IPS-18a (cell line): ENCODE results near the gene DDX39A.
A peak's percentile ranks its signal among the peaks of the same experiment; 100 is the strongest.

ENCODE experiments used
- H3K27ac ChIP-seq: one replicate; pipeline ENCODE4 v1.5.1; 2013; ENCODE audit warnings: low read length
- H3K27me3 ChIP-seq: one replicate; pipeline ENCODE4 v1.6.1; 2013; ENCODE audit warnings: mild to moderate bottlenecking, low read length; ENCODE audit not compliant: control insufficient read depth, insufficient read depth
- H3K36me3 ChIP-seq: one replicate; pipeline ENCODE4 v1.6.1; 2013; ENCODE audit warnings: low read depth, low read length; ENCODE audit not compliant: control insufficient read depth
- H3K4me1 ChIP-seq: one replicate; pipeline ENCODE4 v1.6.1; 2013; ENCODE audit warnings: low read depth, low read length; ENCODE audit not compliant: control insufficient read depth
- H3K4me3 ChIP-seq: one replicate; pipeline ENCODE4 v1.5.1; 2013; ENCODE audit warnings: low read length
- H3K9ac ChIP-seq: one replicate; pipeline ENCODE4 v1.6.1; 2013; ENCODE audit warnings: mild to moderate bottlenecking, low read length, moderate library complexity
- H3K9me3 ChIP-seq: one replicate; pipeline ENCODE4 v1.6.1; 2013; ENCODE audit warnings: low read depth, low read length; ENCODE audit not compliant: control insufficient read depth

The DDX39A gene

DNA sequence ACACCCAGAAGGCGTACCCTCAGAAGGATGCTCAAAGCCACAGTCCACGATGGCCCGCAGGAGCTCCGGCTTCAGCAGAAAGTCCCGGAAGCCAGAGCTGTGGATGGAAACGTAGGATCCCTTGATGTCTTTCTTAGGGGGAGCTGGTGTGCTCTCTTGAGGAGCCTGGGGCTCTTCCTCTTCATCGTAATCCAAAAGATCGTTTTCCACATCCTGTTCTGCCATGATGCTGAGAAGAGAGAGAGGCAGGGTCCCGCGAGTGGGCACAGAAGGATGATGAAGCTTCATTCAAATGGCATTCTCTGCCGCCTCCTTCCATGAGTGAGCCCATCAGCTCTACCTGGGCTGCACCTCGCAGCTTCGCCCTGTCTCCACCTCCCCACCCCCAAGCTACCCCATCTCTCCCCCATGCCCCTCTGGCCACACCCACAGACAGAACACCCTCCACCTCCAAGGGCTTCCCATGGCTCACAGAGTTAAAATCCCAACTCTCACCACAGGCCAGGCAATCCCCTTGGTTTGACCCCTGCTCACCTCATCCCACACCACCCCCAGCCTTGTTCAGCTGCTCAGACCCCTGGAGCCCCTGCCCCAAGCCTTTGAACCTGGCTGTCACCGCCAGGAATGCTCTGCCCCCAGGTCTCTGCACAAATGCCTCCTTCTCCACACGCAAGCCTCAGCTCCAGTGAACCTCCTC, 6.0 kb downstream of the DDX39A start:
- H3K4me3 ChIP-seq: no peak overlapping the region

DNA sequence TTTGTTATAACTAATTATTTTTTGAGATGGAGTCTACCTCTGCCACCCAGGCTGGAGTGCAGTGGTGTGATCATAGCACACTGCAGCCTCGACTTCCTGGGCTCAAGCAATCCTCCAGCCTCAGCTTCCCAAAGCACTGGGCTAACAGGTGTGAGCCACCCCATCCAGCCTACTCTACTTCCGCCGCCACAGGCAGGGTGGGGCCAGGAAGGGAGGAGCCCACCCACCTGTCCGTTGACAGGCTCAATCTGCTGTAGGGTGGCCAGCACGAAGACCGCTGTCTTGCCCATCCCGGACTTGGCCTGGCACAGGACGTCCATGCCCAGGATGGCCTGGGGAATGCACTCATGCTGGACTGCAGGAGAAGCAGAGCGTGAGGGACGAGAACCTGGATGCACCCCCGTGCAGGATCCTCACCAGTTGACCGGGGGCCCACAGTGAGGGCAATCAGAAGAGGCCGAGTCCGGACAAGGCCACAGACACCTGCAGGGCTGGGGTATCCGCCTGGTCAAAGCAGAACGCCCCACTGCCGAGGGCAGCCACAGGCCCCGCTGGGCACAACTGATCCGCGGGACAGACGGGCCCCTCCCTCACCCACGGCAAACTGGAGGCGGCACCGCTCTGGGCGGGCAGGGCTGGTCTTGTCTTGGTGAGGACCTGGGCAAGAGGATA, 6.7 kb downstream of the DDX39A start:
- Histone ChIP-seq H3K9me3 (no peaks in the 10 kb centered on the region), H3K4me3 (no peak overlapping the region), H3K4me1 (no peaks in the 10 kb centered on the region), H3K9ac (no peak overlapping the region), H3K27ac (no peak overlapping the region), H3K36me3 (peaks cover 60% of the 10 kb centered on the region), H3K27me3 (no peaks in the 10 kb centered on the region)

More for the DNA sequence above, 6.0 kb downstream of the DDX39A start:
- Histone ChIP-seq H3K9ac (no peak overlapping the region), H3K4me1 (no peaks in the 10 kb centered on the region), H3K27me3 (no peaks in the 10 kb centered on the region), H3K36me3 (peaks cover 53% of the 10 kb centered on the region), H3K27ac (no peak overlapping the region), H3K9me3 (no peaks in the 10 kb centered on the region)

DNA sequence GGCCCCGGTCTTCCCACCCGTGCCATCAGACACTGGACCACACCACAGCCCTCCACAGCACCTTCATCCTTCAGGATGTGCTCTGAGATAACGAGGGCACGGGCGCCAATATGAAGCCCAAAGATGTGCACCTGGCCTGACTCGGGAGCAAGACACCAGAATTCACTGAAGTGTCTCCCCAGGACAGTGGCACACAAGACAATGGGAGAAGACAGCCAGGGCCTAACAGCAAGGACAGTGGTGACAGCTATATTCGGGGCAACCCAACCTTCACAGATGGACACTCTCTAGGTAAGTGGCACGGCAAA, 7.2 kb downstream of the DDX39A start:
- Histone ChIP-seq H3K36me3 (peaks cover 66% of the 10 kb centered on the region), H3K4me3 (no peak overlapping the region), H3K27me3 (no peaks in the 10 kb centered on the region), H3K4me1 (no peaks in the 10 kb centered on the region), H3K9me3 (no peaks in the 10 kb centered on the region), H3K27ac (no peak overlapping the region), H3K9ac (no peak overlapping the region)

DNA sequence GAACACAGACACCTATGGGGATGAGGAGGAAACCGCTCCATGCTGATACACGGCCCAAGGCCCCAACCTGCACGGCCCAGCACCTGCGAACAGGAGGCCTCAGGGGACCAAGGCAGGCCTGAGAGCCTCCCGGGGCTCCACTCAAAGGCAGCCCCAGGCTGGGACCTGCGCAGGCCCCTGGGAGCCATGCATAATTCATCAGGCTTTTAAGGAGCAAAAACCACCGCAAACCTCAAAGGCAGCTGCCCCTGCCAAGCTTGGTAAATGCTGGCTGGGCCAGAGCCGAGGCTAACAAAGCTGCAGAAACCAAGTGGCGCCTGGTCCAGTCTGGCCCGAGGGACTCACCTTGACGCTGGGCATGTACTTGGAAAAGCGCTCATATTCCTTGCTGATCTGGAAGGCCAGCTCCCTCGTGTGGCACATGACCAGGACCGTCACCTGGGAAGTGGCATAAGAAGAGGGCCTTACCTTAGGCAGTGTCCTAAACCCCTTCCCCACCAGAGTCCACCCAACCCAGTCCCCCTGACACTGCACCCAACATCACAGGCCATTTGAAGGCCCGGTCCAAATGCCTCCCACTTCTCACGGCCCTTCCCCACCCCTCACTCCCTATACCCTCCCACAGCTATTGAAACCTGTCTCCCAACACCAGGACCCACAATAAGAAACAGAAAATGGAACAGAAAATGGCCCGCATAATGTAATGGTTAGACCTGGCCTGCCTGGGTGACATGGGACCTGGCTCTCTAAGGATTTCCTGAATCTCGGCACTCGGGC, 7.8 kb downstream of the DDX39A start:
- Histone ChIP-seq H3K4me1 (no peaks in the 10 kb centered on the region), H3K9ac (no peak overlapping the region), H3K36me3 (peaks cover 66% of the 10 kb centered on the region), H3K27me3 (no peaks in the 10 kb centered on the region), H3K9me3 (no peaks in the 10 kb centered on the region), H3K27ac (no peak overlapping the region), H3K4me3 (no peak overlapping the region)

DNA sequence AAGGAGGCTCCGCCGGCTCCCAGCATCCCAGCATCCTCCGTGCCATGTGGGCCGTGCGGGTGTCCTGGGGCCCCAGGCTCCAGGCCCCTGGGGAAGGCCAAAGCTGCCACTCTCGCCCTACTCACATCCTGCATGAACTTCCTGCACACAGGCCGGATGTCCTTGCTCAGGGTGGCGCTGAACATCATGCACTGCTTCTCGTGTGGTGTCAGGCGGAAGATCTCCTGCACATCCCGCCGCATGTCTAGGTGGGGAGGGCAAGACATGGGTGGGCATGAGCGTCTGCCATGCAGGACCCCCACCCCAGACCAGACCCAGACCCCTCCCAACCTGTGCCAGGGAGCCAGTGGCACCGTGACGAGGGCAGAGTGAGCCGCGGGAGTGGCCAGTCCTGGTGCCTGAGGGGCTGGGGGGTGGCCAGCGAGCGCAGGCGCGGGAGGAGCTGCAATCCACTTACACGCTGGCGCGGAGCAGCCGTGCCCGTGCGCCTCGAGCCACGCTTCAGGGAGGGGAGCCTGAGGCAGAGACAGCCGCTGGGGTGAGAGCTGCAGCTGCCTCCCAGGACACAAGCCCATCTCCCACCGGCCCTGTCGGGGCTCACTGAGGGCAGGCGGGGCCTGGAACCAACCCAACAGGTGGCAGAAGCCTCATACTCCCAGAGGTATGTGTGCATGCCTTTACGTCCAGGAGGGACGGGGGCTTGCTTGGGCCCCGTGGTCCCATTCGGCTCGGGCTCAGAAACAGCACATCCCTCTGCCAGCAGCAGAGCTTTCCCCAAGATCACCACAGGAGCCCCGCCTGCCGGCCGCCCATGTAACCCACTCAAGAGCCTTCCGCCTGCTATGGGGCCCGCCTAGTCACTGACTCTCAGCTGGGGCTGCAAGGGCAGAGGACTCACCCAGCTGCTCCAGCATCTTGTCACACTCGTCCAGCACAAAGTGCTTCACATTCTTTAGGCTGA, 8.8 kb downstream of the DDX39A start:
- H3K9ac ChIP-seq: no peak overlapping the region
- H3K9me3 ChIP-seq: no peaks in the 10 kb centered on the region
- no peak overlapping the region for H3K4me3 ChIP-seq
- no peaks in the 10 kb centered on the region for H3K27me3 ChIP-seq
- peaks cover 63% of the 10 kb centered on the region for H3K36me3 ChIP-seq
- no peaks in the 10 kb centered on the region for H3K4me1 ChIP-seq
- no peak overlapping the region for H3K27ac ChIP-seq

DNA sequence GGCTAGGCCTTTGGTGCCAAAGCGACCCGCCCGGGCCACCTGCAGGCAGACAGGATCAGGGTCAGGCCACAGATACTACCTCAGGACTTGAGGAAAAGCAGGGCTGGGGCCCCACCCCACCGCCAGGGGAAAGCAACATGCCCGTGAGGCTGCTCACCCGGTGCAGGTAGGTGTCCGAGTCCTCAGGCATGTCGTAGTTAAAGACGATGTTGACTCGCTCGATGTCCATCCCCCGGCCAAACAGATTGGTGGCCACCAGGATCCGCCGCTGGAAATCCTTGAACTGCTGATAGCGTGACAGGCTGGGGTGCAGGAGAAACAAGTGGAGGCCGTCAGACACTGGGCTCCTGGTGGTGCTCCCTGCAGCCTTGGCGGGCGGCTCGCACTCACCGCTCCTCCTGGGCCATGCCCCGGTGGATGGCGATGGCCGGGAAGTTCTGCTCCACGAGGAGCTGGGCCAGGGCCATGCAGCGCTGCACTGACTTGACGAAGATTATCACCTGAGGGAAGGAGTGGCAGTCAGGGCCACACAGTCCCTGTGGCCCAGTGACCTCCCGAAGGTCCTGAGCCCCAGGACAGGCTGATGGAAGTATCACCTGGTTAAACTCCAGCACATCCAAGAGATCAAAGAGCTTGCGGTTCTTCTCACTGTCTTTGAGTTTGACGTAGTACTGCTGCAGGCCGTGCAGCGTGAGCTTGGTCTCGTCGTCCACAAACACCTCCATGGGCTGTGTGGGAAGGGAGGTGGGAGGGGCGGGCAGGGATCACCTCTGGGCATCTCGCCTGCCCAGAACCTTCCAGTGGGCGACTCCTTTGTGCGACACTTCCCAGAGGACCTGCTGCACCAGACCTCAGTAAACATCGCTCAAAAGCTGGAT, 9.8 kb downstream of the DDX39A start:
- Histone ChIP-seq H3K27me3 (no peaks in the 10 kb centered on the region), H3K4me1 (no peaks in the 10 kb centered on the region), H3K4me3 (no peak overlapping the region), H3K36me3 (peaks cover 63% of the 10 kb centered on the region), H3K9ac (no peak overlapping the region), H3K27ac (no peak overlapping the region), H3K9me3 (no peaks in the 10 kb centered on the region)

DNA sequence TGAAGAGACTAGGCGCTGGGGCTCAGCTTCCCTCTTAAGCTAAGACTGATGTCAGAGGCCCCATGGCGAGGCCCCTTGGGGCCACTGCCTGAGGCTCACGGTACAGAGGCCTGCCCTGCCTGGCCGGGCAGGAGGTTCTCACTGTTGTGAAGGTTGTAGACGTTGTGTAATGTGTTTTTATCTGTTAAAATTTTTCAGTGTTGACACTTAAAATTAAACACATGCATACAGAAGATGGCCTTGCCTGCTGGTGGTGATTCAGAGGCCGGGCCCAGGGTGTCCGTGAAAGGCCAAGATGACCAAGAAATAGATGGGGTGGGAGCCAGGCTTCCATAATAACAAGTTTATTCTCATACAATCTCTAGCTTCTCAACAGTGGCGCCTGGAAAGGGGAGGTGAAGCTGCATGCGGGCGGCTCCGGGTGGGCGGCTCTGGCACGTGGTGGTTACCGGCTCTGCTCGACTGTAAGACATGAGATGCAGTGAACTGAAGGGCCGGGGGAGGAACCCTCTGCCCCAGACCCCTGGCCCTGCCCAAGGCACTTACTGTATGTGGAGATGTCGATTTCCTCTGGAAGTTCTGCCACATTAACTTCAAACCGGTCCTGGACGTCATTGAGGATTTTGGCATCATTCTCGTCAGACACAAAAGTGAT, 10.5 kb downstream of the DDX39A start:
- H3K9me3 ChIP-seq: no peaks in the 10 kb centered on the region
- no peak overlapping the region for H3K27ac ChIP-seq
- no peaks in the 10 kb centered on the region for H3K27me3 ChIP-seq
- H3K9ac ChIP-seq: no peak overlapping the region
- peaks cover 63% of the 10 kb centered on the region for H3K36me3 ChIP-seq
- H3K4me3 ChIP-seq: no peak overlapping the region
- H3K4me1 ChIP-seq: no peaks in the 10 kb centered on the region

DNA sequence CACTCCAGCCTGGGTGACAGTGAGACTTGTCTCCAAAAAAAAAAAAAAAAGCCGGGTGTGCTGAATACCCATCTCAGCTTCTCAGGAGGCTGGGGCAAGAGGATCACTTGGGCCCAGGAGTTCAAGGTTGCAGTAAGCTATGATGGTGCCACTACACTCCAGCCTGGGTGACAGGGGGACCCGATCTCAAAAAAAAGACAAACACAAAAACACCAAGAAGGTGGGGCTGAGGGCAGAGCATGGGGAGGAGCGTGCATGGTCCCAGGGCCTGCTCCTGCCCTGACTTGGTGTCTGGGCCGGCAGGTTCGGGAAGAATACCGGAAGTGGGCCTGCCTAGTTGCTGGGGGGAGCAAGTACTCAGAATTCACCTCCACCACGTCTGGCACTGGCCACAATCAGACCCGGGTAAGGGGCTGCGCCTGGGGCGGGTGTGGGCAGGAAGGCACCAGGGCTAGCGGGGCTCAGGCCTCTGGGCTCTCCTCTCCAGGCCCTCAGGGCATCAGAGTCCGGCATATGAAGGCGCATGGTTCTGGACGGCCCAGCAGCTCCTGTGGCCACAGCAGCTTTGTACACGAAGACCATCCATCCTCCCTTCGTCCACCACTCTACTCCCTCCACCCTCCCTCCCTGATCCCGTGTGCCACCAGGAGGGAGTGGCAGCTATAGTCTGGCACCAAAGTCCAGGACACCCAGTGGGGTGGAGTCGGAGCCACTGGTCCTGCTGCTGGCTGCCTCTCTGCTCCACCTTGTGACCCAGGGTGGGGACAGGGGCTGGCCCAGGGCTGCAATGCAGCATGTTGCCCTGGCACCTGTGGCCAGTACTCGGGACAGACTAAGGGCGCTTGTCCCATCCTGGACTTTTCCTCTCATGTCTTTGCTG, 11.3 kb downstream of the DDX39A start:
- no peak overlapping the region for H3K9ac ChIP-seq
- peaks cover 61% of the 10 kb centered on the region for H3K36me3 ChIP-seq
- H3K27me3 ChIP-seq: no peaks in the 10 kb centered on the region
- H3K4me3 ChIP-seq: no peak overlapping the region
- H3K4me1 ChIP-seq: no peaks in the 10 kb centered on the region
- H3K9me3 ChIP-seq: no peaks in the 10 kb centered on the region
- H3K27ac ChIP-seq: no peak overlapping the region

DNA sequence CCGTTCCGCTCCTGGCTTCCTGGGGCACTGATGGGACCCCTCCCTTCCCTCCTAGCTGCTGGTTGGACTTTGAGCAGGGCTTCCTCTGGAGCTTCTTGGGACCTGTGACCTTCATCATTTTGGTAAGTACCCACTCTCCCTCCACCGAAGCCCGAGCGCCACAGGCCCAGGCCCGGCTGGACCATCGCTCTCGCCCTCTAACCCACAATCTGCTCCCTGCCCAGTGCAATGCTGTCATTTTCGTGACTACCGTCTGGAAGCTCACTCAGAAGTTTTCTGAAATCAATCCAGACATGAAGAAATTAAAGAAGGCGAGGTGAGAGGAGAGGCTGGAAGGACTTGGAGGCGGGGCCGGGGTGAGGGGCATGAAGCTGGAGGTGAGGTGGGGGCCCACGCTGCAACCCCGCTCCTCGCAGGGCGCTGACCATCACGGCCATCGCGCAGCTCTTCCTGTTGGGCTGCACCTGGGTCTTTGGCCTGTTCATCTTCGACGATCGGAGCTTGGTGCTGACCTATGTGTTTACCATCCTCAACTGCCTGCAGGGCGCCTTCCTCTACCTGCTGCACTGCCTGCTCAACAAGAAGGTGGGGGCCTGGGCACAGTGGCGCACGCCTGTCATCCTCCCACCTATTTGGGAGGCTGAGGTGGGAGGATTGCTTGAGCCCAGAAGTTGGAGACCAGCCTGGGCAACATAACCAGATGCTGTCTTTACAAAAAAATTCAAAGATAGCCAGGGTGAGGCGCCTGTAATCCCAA, 12.3 kb downstream of the DDX39A start:
- Histone ChIP-seq H3K9ac (peak overlapping the region; percentile 4), H3K36me3 (peaks cover 51% of the 10 kb centered on the region), H3K9me3 (no peaks in the 10 kb centered on the region)

More for the DNA sequence above, 12.3 kb downstream of the DDX39A start:
- no peak overlapping the region for H3K4me3 ChIP-seq
- no peaks in the 10 kb centered on the region for H3K27me3 ChIP-seq
- no peak overlapping the region for H3K27ac ChIP-seq
- H3K4me1 ChIP-seq: no peaks in the 10 kb centered on the region
